ENCODE data around the gene KPTN. TPM values are rescaled to one million over a fixed set of nuclear protein-coding genes. Genes with fewer than 3 reads are reported as not detected.

The KPTN gene
- total RNA-seq, 1 experiment from 2014 or later, result 19.7 TPM

- no peaks in the 10 kb centered on the region for H3K9me3 Mint-ChIP-seq (ENCODE audit: unreplicated experiment)
- BruUV-seq (replicated peaks), result no TSS peak
- H3K27me3 Mint-ChIP-seq (ENCODE audit: insufficient read depth, unreplicated experiment), result peaks cover 25% of the 10 kb centered on the region
- Histone ChIP-seq H3K36me3 (ENCODE audit: control insufficient read depth, insufficient read depth, low read length) (no peaks in the 10 kb centered on the region), H3K4me3 (ENCODE audit: low read depth, low read length) (no peak overlapping the region), H3K4me1 (no peaks in the 10 kb centered on the region), H3K27me3 (replicated peaks; ENCODE audit: control insufficient read depth, insufficient read depth, low read length) (no peaks in the 10 kb centered on the region), H3K9me3 (no peaks in the 10 kb centered on the region)
- no peaks in the 10 kb centered on the region for H3K36me3 Mint-ChIP-seq (ENCODE audit: insufficient read depth, unreplicated experiment)
- peaks cover 15% of the 10 kb centered on the region for H3K4me1 Mint-ChIP-seq (ENCODE audit: low read depth, unreplicated experiment)
- intact Hi-C loops (cut with micrococcal nuclease; ENCODE audit: unreplicated experiment), result no loop called here
- DNase-seq, result no peak
- CTCF ChIA-PET, result interaction anchor here (1.4 kb wide), 1 partner anchor 11 kb away, joined by 9 read pairs; no protein-coding TSS in a partner anchor
- H3K4me3 Mint-ChIP-seq (ENCODE audit: unreplicated experiment), result no peak overlapping the region
- TF ChIP-seq CTCF (IDR thresholded peaks at IDR 0.05; ENCODE audit: insufficient read depth in 1 of 2, low read depth in 1 of 2, low read length in 1 of 2, severe bottlenecking in 1 of 2, unreplicated experiment in 1 of 2), result no peak
- H3K27ac Mint-ChIP-seq (ENCODE audit: unreplicated experiment), result no peak overlapping the region
- POLR2A ChIA-PET, result no interaction called here
These were observed 35.7 kb downstream of the KPTN start for GRCh38 chr19:47448360-47448727.

DNA sequence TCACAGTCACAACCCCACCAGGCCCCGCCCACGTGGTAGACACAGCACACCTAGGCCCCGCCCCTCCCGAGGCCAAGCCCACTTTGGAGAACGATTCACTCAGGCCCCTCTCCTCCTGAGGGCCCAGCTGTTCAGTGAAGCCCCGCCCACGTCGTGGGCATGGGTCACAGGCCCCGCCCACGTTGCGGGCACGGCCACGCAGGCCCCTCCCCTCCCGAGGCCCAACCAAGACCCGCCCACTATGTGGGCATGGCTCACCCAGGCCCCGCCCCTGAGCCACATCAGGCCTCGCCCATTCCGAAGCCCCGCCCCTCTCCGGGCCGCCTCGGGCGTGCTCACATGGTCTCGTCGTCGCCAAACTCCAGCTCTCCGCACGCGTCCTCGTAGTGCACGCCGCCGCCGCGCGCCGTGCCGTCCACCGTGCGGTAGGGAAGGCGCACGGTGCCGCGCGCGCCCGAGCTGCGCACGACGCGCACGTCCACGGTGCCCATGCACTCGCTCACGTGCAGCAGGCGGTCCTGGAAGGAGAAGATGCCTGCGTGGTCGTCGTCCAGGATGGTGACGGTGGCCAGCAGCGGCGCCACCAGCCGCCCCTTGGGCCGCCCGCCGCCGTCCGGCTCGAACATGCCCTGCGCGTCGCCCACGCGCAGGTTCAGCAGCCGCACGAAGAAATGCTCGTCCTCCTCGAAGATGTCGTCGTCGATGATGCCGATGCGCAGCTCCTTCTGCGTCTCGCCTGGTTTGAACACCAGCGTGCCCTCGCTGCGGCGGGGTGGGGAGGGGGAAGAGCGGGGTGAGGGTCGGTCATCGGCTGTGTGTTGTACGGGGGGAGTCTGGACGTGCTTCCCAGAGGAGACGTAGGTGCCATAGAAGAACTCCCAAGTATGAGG, 36.3 kb downstream of the KPTN start:
- H3K4me3 Mint-ChIP-seq (ENCODE audit: unreplicated experiment), result peak overlapping the region; percentile 49
- H3K36me3 Mint-ChIP-seq (ENCODE audit: insufficient read depth, unreplicated experiment), result no peaks in the 10 kb centered on the region
- H3K27me3 Mint-ChIP-seq (ENCODE audit: insufficient read depth, unreplicated experiment), result peaks cover 25% of the 10 kb centered on the region
- H3K9me3 ChIP-seq, result no peaks in the 10 kb centered on the region
- no peaks in the 10 kb centered on the region for H3K27me3 ChIP-seq (replicated peaks; ENCODE audit: control insufficient read depth, insufficient read depth, low read length)
- no peak overlapping the region for H3K4me3 ChIP-seq (ENCODE audit: low read depth, low read length)
- no peaks in the 10 kb centered on the region for H3K4me1 ChIP-seq
- peaks cover 15% of the 10 kb centered on the region for H3K4me1 Mint-ChIP-seq (ENCODE audit: low read depth, unreplicated experiment)
- ChIA-PET POLR2A (no interaction called here), CTCF (interaction anchor here (1.0 to 1.4 kb wide), 2 partner anchors 11 kb away, joined by 5 to 9 read pairs; no protein-coding TSS in a partner anchor)
- H3K9me3 Mint-ChIP-seq (ENCODE audit: unreplicated experiment), result no peaks in the 10 kb centered on the region
- no peaks in the 10 kb centered on the region for H3K36me3 ChIP-seq (ENCODE audit: control insufficient read depth, insufficient read depth, low read length)
- peak; percentile 55 to 64 for DNase-seq
- H3K27ac Mint-ChIP-seq (ENCODE audit: unreplicated experiment), result no peak overlapping the region
- TF ChIP-seq CTCF (IDR thresholded peaks at IDR 0.05; ENCODE audit: insufficient read depth in 1 of 2, low read depth in 1 of 2, low read length in 1 of 2, severe bottlenecking in 1 of 2, unreplicated experiment in 1 of 2), result no peak
- intact Hi-C loops (cut with micrococcal nuclease; ENCODE audit: unreplicated experiment), result no loop called here
- no TSS peak for BruUV-seq (replicated peaks)

- Mint-ChIP-seq H3K36me3 (ENCODE audit: insufficient read depth, unreplicated experiment) (no peaks in the 10 kb centered on the region), H3K27me3 (ENCODE audit: insufficient read depth, unreplicated experiment) (peaks cover 23% of the 10 kb centered on the region), H3K4me1 (ENCODE audit: low read depth, unreplicated experiment) (peaks cover 15% of the 10 kb centered on the region), H3K9me3 (ENCODE audit: unreplicated experiment) (no peaks in the 10 kb centered on the region), H3K4me3 (ENCODE audit: unreplicated experiment) (peak overlapping the region; percentile 49), H3K27ac (ENCODE audit: unreplicated experiment) (no peak overlapping the region)
- POLR2A ChIA-PET, result no interaction called here
- intact Hi-C loops (cut with micrococcal nuclease; ENCODE audit: unreplicated experiment), result no loop called here
- no peak for TF ChIP-seq CTCF (IDR thresholded peaks at IDR 0.05; ENCODE audit: insufficient read depth in 1 of 2, low read depth in 1 of 2, low read length in 1 of 2, severe bottlenecking in 1 of 2, unreplicated experiment in 1 of 2)
- Histone ChIP-seq H3K4me1 (no peaks in the 10 kb centered on the region), H3K36me3 (ENCODE audit: control insufficient read depth, insufficient read depth, low read length) (no peaks in the 10 kb centered on the region), H3K9me3 (no peaks in the 10 kb centered on the region), H3K27me3 (replicated peaks; ENCODE audit: control insufficient read depth, insufficient read depth, low read length) (no peaks in the 10 kb centered on the region), H3K4me3 (ENCODE audit: low read depth, low read length) (no peak overlapping the region)
- BruUV-seq (replicated peaks), result no TSS peak
- CTCF ChIA-PET, result interaction anchor here (1.0 kb wide), 1 partner anchor 10 kb away, joined by 5 read pairs; no protein-coding TSS in a partner anchor
- peak in 1 of 2 experiments; percentile 57 for DNase-seq
These were observed 37.2 kb downstream of the KPTN start for GRCh38 chr19:47446534-47447469.
